AG04450 (cell line): ENCODE results near the gene OR2D3. TPM values are rescaled to one million over a fixed set of nuclear protein-coding genes. Genes with fewer than 3 reads are reported as not detected.
"Not testable (repeated sequence)": the region's sequence is repeated elsewhere in the genome, so short reads cannot be mapped to it uniquely, and the experiment has no call there.

Source experiments
- CTCF ChIA-PET: fragments of 300-600, 350-600 bp; formaldehyde crosslinking; extraction: SDS; loops from one replicate; lab custom pipeline; 2022; ENCODE audit warnings: antibody characterized with exemption, inconsistent platforms; lab: Charles Lee
- POLR2A ChIA-PET: fragments of 350-600 bp; formaldehyde crosslinking; extraction: SDS; loops from one replicate; lab custom pipeline; 2021; ENCODE audit warnings: antibody characterized with exemption, inconsistent platforms; lab: Yijun Ruan, JAX
- DNase-seq: peaks from one replicate; pipeline ENCODE4 v3.0.0-alpha.2; 2011; ENCODE audit warnings: low read depth, low spot score
- H3K27ac ChIP-seq: one replicate; pipeline ENCODE4 v1.5.1; 2012; ENCODE audit warnings: low read depth, low read length, control low read depth
- H3K27me3 ChIP-seq: one replicate; pipeline ENCODE4 v1.6.0; 2012; ENCODE audit warnings: low read length; ENCODE audit not compliant: control insufficient read depth, insufficient read depth
- H3K4me3 ChIP-seq: 2 replicates; pipeline ENCODE4 v1.5.1; 2011; ENCODE audit warnings: mild to moderate bottlenecking, low read depth, low read length, control low read depth
- H3K9me3 ChIP-seq: 2 replicates; pipeline ENCODE4 v1.5.1; 2012; ENCODE audit warnings: low read length; ENCODE audit not compliant: control insufficient read depth, insufficient read depth
- polyA plus RNA-seq: library from polyadenylated mRNA; depleted of rRNA; stranded (reverse); fragments of >200 nt; gene quantifications from 2 replicates; pipeline ENCODE4 v1.2.3, GENCODE V29; 2011
- TF ChIP-seq, protein P1 (sequence below): IDR thresholded peaks from 2 replicates; pipeline ENCODE4 v1.5.1; 2011; ENCODE audit warnings: low read depth, low read length, control low read depth, inconsistent platforms

The OR2D3 gene
- polyA plus RNA-seq, 1 experiment, result not detected

DNA sequence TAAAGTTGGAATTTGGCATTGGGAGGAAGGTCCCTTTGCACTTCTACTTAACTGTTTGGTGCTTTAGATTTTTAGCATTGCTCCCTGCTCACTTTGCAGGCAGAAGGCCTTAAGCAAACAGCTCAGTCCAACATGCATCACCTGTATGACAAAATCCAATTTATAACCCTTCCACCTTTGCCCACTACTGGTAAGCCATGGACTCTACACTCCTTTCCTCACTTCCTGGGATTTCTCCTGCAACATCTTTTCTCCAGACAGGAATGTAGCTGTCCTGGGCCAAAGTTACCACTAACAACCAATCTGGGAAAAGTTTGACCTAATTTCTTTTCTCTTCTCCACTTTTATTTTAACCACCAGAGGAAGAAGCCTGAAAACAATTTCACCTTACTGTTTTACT lies 26.7 kb upstream of the OR2D3 start:
- CTCF ChIA-PET, result no interaction called here
- Histone ChIP-seq H3K27ac (no peak overlapping the region), H3K9me3 (no peaks in the 10 kb centered on the region), H3K4me3 (no peak overlapping the region), H3K27me3 (no peaks in the 10 kb centered on the region)
- no peak for DNase-seq
- POLR2A ChIA-PET, result no interaction called here
- TF ChIP-seq, protein P1, sequence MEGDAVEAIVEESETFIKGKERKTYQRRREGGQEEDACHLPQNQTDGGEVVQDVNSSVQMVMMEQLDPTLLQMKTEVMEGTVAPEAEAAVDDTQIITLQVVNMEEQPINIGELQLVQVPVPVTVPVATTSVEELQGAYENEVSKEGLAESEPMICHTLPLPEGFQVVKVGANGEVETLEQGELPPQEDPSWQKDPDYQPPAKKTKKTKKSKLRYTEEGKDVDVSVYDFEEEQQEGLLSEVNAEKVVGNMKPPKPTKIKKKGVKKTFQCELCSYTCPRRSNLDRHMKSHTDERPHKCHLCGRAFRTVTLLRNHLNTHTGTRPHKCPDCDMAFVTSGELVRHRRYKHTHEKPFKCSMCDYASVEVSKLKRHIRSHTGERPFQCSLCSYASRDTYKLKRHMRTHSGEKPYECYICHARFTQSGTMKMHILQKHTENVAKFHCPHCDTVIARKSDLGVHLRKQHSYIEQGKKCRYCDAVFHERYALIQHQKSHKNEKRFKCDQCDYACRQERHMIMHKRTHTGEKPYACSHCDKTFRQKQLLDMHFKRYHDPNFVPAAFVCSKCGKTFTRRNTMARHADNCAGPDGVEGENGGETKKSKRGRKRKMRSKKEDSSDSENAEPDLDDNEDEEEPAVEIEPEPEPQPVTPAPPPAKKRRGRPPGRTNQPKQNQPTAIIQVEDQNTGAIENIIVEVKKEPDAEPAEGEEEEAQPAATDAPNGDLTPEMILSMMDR, result no peak

DNA sequence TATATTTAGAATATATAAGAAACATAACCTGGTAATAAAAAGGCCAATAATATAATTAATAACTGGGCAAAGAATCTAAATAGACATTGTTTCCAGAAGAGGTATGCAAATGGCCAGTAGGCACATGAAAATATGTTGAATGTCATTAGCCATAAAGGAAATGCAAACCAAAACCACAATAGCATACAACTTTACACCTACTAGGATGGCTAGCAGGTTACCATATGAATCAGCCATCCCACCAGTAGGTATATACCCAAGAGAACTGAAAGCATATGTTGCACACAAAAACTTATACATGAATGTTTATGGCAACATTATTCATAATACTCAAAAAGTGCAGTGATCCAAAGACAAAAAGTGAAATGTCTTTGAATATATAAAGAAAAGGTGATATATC lies 25.8 kb upstream of the OR2D3 start:
- H3K4me3 ChIP-seq, result no peak overlapping the region
- ChIA-PET POLR2A (no interaction called here), CTCF (no interaction called here)
- TF ChIP-seq, protein P1, result no peak
- no peak for DNase-seq
- no peaks in the 10 kb centered on the region for H3K27me3 ChIP-seq
- H3K27ac ChIP-seq, result no peak overlapping the region
- H3K9me3 ChIP-seq, result no peaks in the 10 kb centered on the region

- H3K27ac ChIP-seq, result no peak overlapping the region
- CTCF ChIA-PET, result no interaction called here
- DNase-seq, result no peak
- TF ChIP-seq, protein P1, result no peak
- POLR2A ChIA-PET, result no interaction called here
- H3K9me3 ChIP-seq, result no peaks in the 10 kb centered on the region
- H3K4me3 ChIP-seq, result no peak overlapping the region
- H3K27me3 ChIP-seq, result no peaks in the 10 kb centered on the region
Measured at GRCh38 chr11:6898911-6899310, 21.9 kb upstream of the OR2D3 start.

GRCh38 chr11:6900327-6900999 lies 20.3 kb upstream of the OR2D3 start:
- POLR2A ChIA-PET, result no interaction called here
- DNase-seq, result no peak
- H3K27me3 ChIP-seq, result no peaks in the 10 kb centered on the region
- peaks cover 4% of the 10 kb centered on the region; the same call in 1 of the 2 replicates for H3K9me3 ChIP-seq
- CTCF ChIA-PET, result no interaction called here
- no peak overlapping the region for H3K4me3 ChIP-seq
- TF ChIP-seq, protein P1, result no peak
- H3K27ac ChIP-seq, result no peak overlapping the region

- DNase-seq, H3K27ac ChIP-seq, H3K9me3 ChIP-seq, CTCF ChIA-PET, H3K27me3 ChIP-seq, H3K4me3 ChIP-seq, POLR2A ChIA-PET: not testable (repeated sequence)
Measured at GRCh38 chr11:6904804-6905203, 16.0 kb upstream of the OR2D3 start.
